Gastrocnemius medialis (tissue), 4 donors: ENCODE measurements around the gene PAOX. TPM values are rescaled to one million over a fixed set of nuclear protein-coding genes. Genes with fewer than 3 reads are reported as not detected.
A peak's percentile ranks its signal among the peaks of the same experiment; 100 is the strongest.

Experiments used
- ATAC-seq, 2 donors: fragments of 150-250 bp; one replicate each; pipeline ENCODE4 v1.9.1; 2016
- DNase-seq, 2 donors: peaks; one replicate each; pipeline ENCODE4 v3.0.0-alpha.2; 2019
- H3K27ac ChIP-seq, 4 donors: fragments of 200-600 bp; sonication (generic); 1 replicate in 1 of 4; 2 replicates in 3 of 4; pipeline ENCODE4 v1.5.1; 2016 to 2018; ENCODE audit warnings: mild to moderate bottlenecking in 2 of 4, moderate library complexity in 1 of 4
- H3K27me3 ChIP-seq, 3 donors: fragments of 200-600 bp; sonication (generic) in 2 of 3; 1 replicate in 1 of 3; 2 replicates in 2 of 3; pipeline versions ENCODE4 v1.5.1 to v1.6.0; 2016 to 2019; ENCODE audit warnings: mild to moderate bottlenecking in 1 of 3, moderate library complexity in 1 of 3
- H3K36me3 ChIP-seq, 2 donors: fragments of 200-600 bp; sonication (generic) in 1 of 2; one replicate each; pipeline ENCODE4 v1.5.1; 2017 to 2018
- H3K4me1 ChIP-seq, 2 donors: fragments of 200-600 bp; sonication (generic) in 1 of 2; one replicate each; pipeline ENCODE4 v1.5.1; 2016 to 2017; ENCODE audit warnings: mild to moderate bottlenecking in 2 of 2
- H3K4me3 ChIP-seq, 4 donors: fragments of 200-600 bp; sonication (generic) in 3 of 4; 1 replicate in 1 of 4; 2 replicates in 3 of 4; pipeline ENCODE4 v1.5.1; 2016 to 2019; ENCODE audit warnings: mild to moderate bottlenecking in 2 of 4
- H3K9me3 ChIP-seq, 3 donors: fragments of 200-600 bp; sonication (generic) in 2 of 3; 1 replicate in 1 of 3; 2 replicates in 2 of 3; pipeline ENCODE4 v1.5.1; 2016 to 2019
- CTCF ChIP-seq, 5 experiments: fragments of 450-650 bp in 3 of 5; fragments of 200-600 bp in 2 of 5; sonication (generic) in 2 of 5; IDR thresholded peaks in 4 of 5; conservative IDR thresholded peaks in 1 of 5; 1 replicate in 4 of 5; 2 replicates in 1 of 5; pipeline ENCODE4 v1.5.1; 2016 to 2019; ENCODE audit warnings: antibody characterized with exemption in 5 of 5, mild to moderate bottlenecking in 3 of 5, moderate library complexity in 3 of 5
- POLR2A ChIP-seq, 2 donors: fragments of 450-650 bp; IDR thresholded peaks; one replicate each; pipeline ENCODE4 v1.6.1; 2017; ENCODE audit warnings: antibody characterized with exemption in 2 of 2, mild to moderate bottlenecking in 2 of 2, moderate library complexity in 2 of 2
- in situ Hi-C, 4 donors: fragments of 200-750 bp; cut with MboI; loops; one replicate each; pipeline versions ENCODE4 v1.15.0 to v1.8.0; 2017; ENCODE audit warnings: low sequenced_read_pairs in 4 of 4
- intact Hi-C: fragments of 100-400 bp; cut with DNase I; formaldehyde crosslinking; loops from one replicate; pipeline ENCODE4 v1.15.1; 2023; ENCODE audit warnings: low total_unique reads
- total RNA-seq, 4 donors: library from RNA; depleted of rRNA; stranded (reverse); fragments of >200 nt; gene quantifications; one replicate each; pipeline versions ENCODE4 v1.1.0 to v1.2.3, GENCODE V29; 2016

PAOX gene
- total RNA-seq, 4 donors from 2014 or later, result 4.9 to 7.7 (median 6.7) TPM

DNA sequence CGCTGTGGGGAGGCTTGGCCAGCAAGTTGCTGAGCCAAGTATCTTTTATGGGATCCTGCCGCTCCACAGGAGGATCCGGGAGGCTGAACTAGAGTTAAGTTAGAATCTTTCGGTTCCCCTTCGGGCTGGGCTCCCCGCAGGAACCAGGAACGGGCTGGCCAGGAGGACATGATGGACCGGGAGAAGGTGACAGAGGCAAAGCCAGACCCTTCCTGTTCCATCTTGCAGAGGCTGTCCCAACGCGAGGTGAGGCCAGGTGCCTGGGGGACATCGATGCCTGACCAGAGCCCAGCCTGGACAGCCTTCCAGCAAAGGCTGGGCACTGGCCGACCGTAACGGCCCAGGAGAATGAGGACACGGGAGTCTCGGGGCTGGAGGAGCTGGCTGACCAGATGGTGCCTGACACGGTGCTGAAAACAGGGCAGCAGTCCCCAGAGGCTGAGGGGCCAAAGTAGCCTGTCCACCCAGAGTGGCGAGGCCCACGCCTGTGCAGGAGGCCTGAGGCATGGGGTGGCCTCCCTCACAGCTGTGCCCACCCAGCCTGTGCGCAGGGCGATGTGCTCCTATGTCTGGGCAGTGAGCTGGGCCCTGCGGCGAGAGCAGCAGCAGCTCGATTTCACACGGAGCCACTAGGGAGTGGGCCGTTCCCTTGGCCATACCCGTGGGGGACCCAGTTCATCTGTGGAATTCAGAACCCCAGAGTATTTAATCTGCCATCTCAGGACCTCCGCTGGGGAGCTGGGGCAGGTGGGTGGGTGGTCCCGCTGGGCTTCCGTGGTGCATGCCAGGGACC, 1.8 kb upstream of the PAOX start:
- DNase-seq (no peak), ATAC-seq (no peak)
- H3K36me3 ChIP-seq, result no peaks in the 10 kb centered on the region
- intact Hi-C loops, result no loop called here
- no peaks in the 10 kb centered on the region for H3K9me3 ChIP-seq
- no peaks in the 10 kb centered on the region for H3K27me3 ChIP-seq
- H3K27ac ChIP-seq, result no peak overlapping the region
- in situ Hi-C loops, result no loop called here
- TF ChIP-seq POLR2A (IDR thresholded peaks at IDR 0.05) (no peak), CTCF (IDR thresholded peaks at IDR 0.05 in 4 of 5, conservative IDR thresholded peaks at IDR 0.05 in 1 of 5) (no peak)
- H3K4me1 ChIP-seq, result peaks cover 17 to 22% of the 10 kb centered on the region in 2 donors
- no peak overlapping the region for H3K4me3 ChIP-seq

DNA sequence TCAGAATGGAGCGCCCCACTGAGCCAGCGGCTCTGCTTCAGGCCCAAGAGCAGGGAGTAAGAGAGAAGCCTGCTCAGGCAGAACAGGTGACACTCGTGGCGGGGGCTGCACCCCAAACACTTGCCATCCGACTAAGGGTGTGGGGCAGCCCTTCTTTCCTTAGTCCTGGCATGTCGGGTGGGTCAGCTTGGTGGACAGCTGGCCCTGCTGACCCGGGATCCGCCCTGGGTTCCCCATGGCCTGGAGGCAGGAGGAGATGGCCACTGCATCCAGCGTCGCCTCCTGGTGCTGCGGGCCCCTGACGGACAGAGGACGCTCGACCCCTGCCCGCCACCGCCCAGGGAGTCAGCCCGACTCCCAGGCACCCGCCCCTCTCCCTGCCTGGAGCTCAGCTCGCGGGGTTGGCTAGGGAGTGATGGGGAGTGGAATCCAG, 1.2 kb upstream of the PAOX start:
- Histone ChIP-seq H3K27ac (peak overlapping the region; percentile 76 to 87 (median 80)), H3K9me3 (no peaks in the 10 kb centered on the region), H3K4me3 (peak overlapping the region; percentile 93 to 98 (median 96)), H3K36me3 (no peaks in the 10 kb centered on the region), H3K4me1 (peaks cover 14 to 17% of the 10 kb centered on the region in 2 donors), H3K27me3 (no peaks in the 10 kb centered on the region)
- DNase-seq (no peak), ATAC-seq (no peak)
- intact Hi-C loops, result no loop called here
- in situ Hi-C loops, result no loop called here
- no peak for TF ChIP-seq CTCF (IDR thresholded peaks at IDR 0.05 in 4 of 5, conservative IDR thresholded peaks at IDR 0.05 in 1 of 5)
- no peak for TF ChIP-seq POLR2A (IDR thresholded peaks at IDR 0.05)

DNA sequence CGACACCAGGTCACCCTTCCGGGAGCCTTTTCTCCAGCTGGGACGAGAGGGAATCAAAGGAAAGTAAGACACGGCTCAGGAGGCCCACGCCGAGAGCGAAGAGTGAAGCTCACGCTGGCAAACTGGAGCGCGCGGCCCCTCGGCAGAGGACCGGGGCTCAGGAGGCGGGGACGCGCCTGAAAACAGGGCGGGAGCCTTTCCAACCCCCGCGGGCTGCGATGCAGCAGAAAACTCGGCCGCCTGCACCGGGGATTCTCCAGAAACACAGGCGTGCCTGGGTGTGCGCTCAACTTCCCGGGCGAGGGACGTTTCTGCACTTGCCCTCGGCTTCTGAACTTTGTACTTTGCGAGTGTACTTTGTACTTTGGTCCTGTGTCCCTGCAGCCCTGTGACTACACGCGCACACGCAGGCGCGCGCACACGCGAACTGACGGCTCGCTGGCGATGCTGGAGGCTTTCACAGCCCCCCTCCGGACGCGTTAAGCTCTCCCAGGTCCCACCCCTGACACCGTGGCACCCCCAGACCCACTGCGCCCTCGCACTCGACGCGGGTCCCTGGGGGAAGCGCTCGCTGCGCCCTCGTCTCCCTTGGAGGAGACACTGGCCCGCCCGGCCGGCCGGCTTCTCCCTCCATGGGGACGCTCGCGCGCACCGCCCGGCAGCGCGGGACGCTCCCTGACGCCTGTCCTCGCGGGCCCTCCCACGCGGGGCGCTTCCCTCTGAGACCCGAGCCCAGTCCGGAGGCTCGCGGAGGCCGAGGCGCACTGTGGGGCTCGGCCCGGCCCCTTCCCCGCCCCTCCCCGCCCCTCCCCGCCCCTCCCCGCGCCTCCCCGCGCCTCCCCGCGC, 588 bp upstream of the PAOX start:
- Histone ChIP-seq H3K4me3 (peak overlapping the region; percentile 93 to 98 (median 96)), H3K4me1 (peaks cover 14 to 17% of the 10 kb centered on the region in 2 donors), H3K27me3 (no peaks in the 10 kb centered on the region), H3K27ac (peak overlapping the region; percentile 76 to 87 (median 80)), H3K36me3 (no peaks in the 10 kb centered on the region), H3K9me3 (no peaks in the 10 kb centered on the region)
- DNase-seq (peak in 1 of 2 donors; percentile 41), ATAC-seq (peak; percentile 67 to 70)
- in situ Hi-C loops, result no loop called here
- no peak for TF ChIP-seq CTCF (IDR thresholded peaks at IDR 0.05 in 4 of 5, conservative IDR thresholded peaks at IDR 0.05 in 1 of 5)
- peak; percentile 20 to 35 for TF ChIP-seq POLR2A (IDR thresholded peaks at IDR 0.05)
- intact Hi-C loops, result loop anchor here (1.0 kb wide), 1 partner anchor 16 kb away; the partner anchor contains the start of gene MTG1

DNA sequence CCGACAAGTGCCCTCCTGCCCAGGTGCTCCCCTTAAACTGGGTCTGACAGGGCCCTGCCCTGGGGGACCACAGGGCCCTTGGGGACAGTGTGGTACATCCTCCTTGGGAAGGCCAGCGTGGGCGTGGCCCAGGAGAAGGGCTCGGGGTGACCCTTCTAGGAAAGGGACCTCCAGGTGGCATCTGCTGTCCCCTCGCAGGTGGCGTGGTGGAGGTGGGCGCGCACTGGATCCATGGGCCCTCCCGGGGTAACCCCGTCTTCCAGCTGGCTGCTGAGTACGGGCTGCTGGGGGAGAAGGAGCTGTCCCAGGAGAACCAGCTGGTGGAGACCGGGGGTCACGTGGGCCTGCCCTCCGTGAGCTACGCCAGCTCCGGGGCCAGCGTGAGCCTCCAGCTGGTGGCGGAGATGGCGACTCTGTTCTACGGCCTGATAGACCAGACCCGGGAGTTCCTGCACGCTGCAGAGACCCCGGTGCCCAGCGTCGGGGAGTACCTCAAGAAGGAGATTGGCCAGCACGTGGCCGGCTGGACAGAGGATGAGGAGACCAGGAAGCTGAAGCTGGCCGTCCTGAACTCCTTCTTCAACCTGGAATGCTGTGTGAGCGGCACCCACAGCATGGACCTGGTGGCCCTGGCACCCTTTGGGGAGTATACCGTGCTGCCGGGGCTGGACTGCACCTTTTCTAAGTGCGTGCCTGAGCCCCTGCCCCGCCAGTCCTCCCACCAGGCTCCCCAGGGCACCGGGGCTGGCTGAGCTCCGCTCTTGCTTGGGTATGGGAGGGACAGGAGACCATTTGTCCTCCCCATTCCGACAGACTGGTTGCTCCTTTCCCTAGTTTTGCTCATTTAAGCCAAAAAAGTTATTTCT, 972 bp downstream of the PAOX start:
- in situ Hi-C loops (no loop called here), intact Hi-C loops (loop anchor here (1.0 to 2.0 kb wide), 2 partner anchors 14 to 71 kb away; partner anchors contain the start of genes MTG1, TUBGCP2 and ZNF511)
- TF ChIP-seq CTCF (IDR thresholded peaks at IDR 0.05 in 4 of 5, conservative IDR thresholded peaks at IDR 0.05 in 1 of 5) (no peak), POLR2A (IDR thresholded peaks at IDR 0.05) (no peak)
- H3K27ac ChIP-seq, result peak overlapping the region; percentile 57 to 82 (median 68)
- no peak for ATAC-seq
- no peaks in the 10 kb centered on the region for H3K9me3 ChIP-seq
- H3K36me3 ChIP-seq, result no peaks in the 10 kb centered on the region
- peak overlapping the region; percentile 57 to 93 (median 75) for H3K4me3 ChIP-seq
- peaks cover 6 to 17% of the 10 kb centered on the region in 2 donors for H3K4me1 ChIP-seq
- no peaks in the 10 kb centered on the region for H3K27me3 ChIP-seq
- DNase-seq, result no peak
